PC-3 (cell line): ENCODE data around the gene TBX5. TPM values are rescaled to one million over a fixed set of nuclear protein-coding genes. Genes with fewer than 3 reads are reported as not detected.

Source experiments
- ATAC-seq: fragments of 200-7000 bp; cut with Tn5 transposase; 2 replicates; pipeline ENCODE4 v1.9.1; 2020; ENCODE audit warnings: mild to moderate bottlenecking, moderate library complexity
- BruUV-seq: library from RNA; stranded (reverse); fragments of 400-500 nt; replicated peaks from 2 replicates; lab custom pipeline; 2021; lab: Mats Ljungman, UMichigan
- CTCF ChIA-PET: fragments of 300-600 bp; sonication (Branson Sonifier 250); formaldehyde crosslinking; loops from one replicate; lab custom pipeline; 2022; ENCODE audit warnings: antibody characterized with exemption; lab: Charles Lee
- POLR2A ChIA-PET: fragments of 300-600 bp; sonication (Branson Sonifier 250); formaldehyde crosslinking; loops from one replicate; lab custom pipeline; 2022; ENCODE audit warnings: antibody characterized with exemption; ENCODE audit not compliant: unreplicated experiment; lab: Charles Lee
- DNase-seq: peaks from one replicate; pipeline ENCODE4 v3.0.0-alpha.2; 2015
- H2AFZ ChIP-seq: fragments of 300-600 bp; sonication (generic); 2 replicates; pipeline ENCODE4 v1.6.0; 2016; ENCODE audit warnings: antibody characterized with exemption, low read length
- H3F3A ChIP-seq: fragments of 300-600 bp; sonication (generic); one replicate; pipeline ENCODE4 v1.6.0; 2017; ENCODE audit warnings: antibody characterized with exemption, low read length, control low read depth, mild to moderate bottlenecking; ENCODE audit not compliant: unreplicated experiment
- H3K27ac ChIP-seq: fragments of 300-600 bp; sonication (generic); 2 replicates; pipeline ENCODE4 v1.5.1; 2016; ENCODE audit warnings: mild to moderate bottlenecking, low read length
- H3K27me3 ChIP-seq: fragments of 300-600 bp; sonication (generic); 2 replicates; pipeline ENCODE4 v1.6.1; 2016; ENCODE audit warnings: low read length, mixed read lengths
- H3K36me3 ChIP-seq: fragments of 300-600 bp; sonication (generic); 2 replicates; pipeline ENCODE4 v1.6.1; 2016; ENCODE audit warnings: low read depth, mixed run types, low read length, mixed read lengths
- H3K4me1 ChIP-seq: fragments of 300-600 bp; sonication (generic); 2 replicates; pipeline ENCODE4 v1.5.1; 2016; ENCODE audit warnings: low read length; ENCODE audit not compliant: insufficient read depth
- H3K4me2 ChIP-seq: fragments of 300-600 bp; sonication (generic); 2 replicates; pipeline ENCODE4 v1.6.0; 2016; ENCODE audit warnings: low read length
- H3K4me3 ChIP-seq: fragments of 300-600 bp; sonication (generic); 2 replicates; pipeline ENCODE4 v1.5.1; 2016; ENCODE audit warnings: mild to moderate bottlenecking, low read length, mixed read lengths
- H3K79me2 ChIP-seq: fragments of 300-600 bp; sonication (generic); 2 replicates; pipeline ENCODE4 v1.6.1; 2017; ENCODE audit warnings: low read length, mixed read lengths
- H3K9ac ChIP-seq: fragments of 300-600 bp; sonication (generic); 2 replicates; pipeline ENCODE4 v1.6.0; 2016; ENCODE audit warnings: mild to moderate bottlenecking, low read length
- H3K9me2 ChIP-seq: fragments of 300-600 bp; sonication (generic); replicated peaks from 2 replicates; pipeline ENCODE4 v1.6.1; 2016; ENCODE audit warnings: mixed run types, low read length, mixed read lengths
- H3K9me3 ChIP-seq: fragments of 300-600 bp; sonication (generic); 2 replicates; pipeline ENCODE4 v1.6.1; 2016; ENCODE audit warnings: low read length, mixed read lengths
- H4K20me1 ChIP-seq: fragments of 300-600 bp; sonication (generic); 2 replicates; pipeline ENCODE4 v1.6.1; 2016; ENCODE audit warnings: low read length, mixed read lengths
- CTCF ChIP-seq: fragments of 300-600 bp; sonication (generic); conservative IDR thresholded peaks from 2 replicates; pipeline ENCODE4 v1.5.1; 2017; ENCODE audit warnings: antibody characterized with exemption, low read depth, mild to moderate bottlenecking, low read length
- EZH2 ChIP-seq: fragments of 300-600 bp; sonication (generic); IDR thresholded peaks from one replicate; pipeline ENCODE4 v1.6.1; 2017; ENCODE audit warnings: antibody characterized with exemption, mild to moderate bottlenecking, low read length; ENCODE audit not compliant: unreplicated experiment
- EZH2phosphoT487 ChIP-seq: fragments of 300-600 bp; sonication (generic); IDR thresholded peaks from 2 replicates; pipeline ENCODE4 v1.6.1; 2018; ENCODE audit warnings: mild to moderate bottlenecking, antibody characterized with exemption, low read length, borderline replicate concordance
- intact Hi-C: fragments of 100-400 bp; cut with micrococcal nuclease; formaldehyde crosslinking; loops from 2 replicates; pipeline ENCODE4 v1.9.0; 2023
- total RNA-seq: library from RNA; depleted of rRNA; stranded (reverse); fragments of >200 nt; gene quantifications from 2 replicates; pipeline ENCODE4 v1.2.3, GENCODE V29; 2014

TBX5 gene
- total RNA-seq, 1 experiment from 2014 or later, result not detected

GRCh38 chr12:114440270-114441038 is 34.5 kb upstream of the TBX5 start:
- H3K27me3 ChIP-seq, result peaks cover 96% of the 10 kb centered on the region
- no peak for ATAC-seq
- no peaks in the 10 kb centered on the region for H4K20me1 ChIP-seq
- H3K79me2 ChIP-seq, result no peaks in the 10 kb centered on the region
- TF ChIP-seq EZH2phosphoT487, result peak; percentile 29; the same call in 1 of the 2 replicates
- TF ChIP-seq CTCF, result no peak
- TF ChIP-seq EZH2, result no peak
- ChIA-PET POLR2A (no interaction called here), CTCF (no interaction called here)
- no peak overlapping the region for H3K4me3 ChIP-seq
- no peaks in the 10 kb centered on the region for H3K4me1 ChIP-seq
- H3K9me3 ChIP-seq, result no peaks in the 10 kb centered on the region
- H3K36me3 ChIP-seq, result no peaks in the 10 kb centered on the region
- no peaks in the 10 kb centered on the region for H3K9me2 ChIP-seq
- no peaks in the 10 kb centered on the region for H3F3A ChIP-seq
- H2AFZ ChIP-seq, result no peak overlapping the region
- no peak overlapping the region for H3K27ac ChIP-seq
- no peak for DNase-seq
- intact Hi-C loops, result no loop called here
- no peak overlapping the region for H3K4me2 ChIP-seq
- no TSS peak for BruUV-seq
- H3K9ac ChIP-seq, result no peak overlapping the region

GRCh38 chr12:114439817-114440216 is 33.9 kb upstream of the TBX5 start:
- no peaks in the 10 kb centered on the region for H4K20me1 ChIP-seq
- no peak overlapping the region for H3K27ac ChIP-seq
- no peaks in the 10 kb centered on the region for H3F3A ChIP-seq
- intact Hi-C loops, result no loop called here
- ChIA-PET CTCF (no interaction called here), POLR2A (no interaction called here)
- DNase-seq (no peak), ATAC-seq (no peak)
- no peaks in the 10 kb centered on the region for H3K36me3 ChIP-seq
- BruUV-seq, result no TSS peak
- H3K79me2 ChIP-seq, result no peaks in the 10 kb centered on the region
- H3K4me2 ChIP-seq, result no peak overlapping the region
- H3K9me3 ChIP-seq, result no peaks in the 10 kb centered on the region
- H3K9ac ChIP-seq, result no peak overlapping the region
- no peaks in the 10 kb centered on the region for H3K4me1 ChIP-seq
- no peak overlapping the region for H3K4me3 ChIP-seq
- TF ChIP-seq EZH2 (no peak), CTCF (no peak), EZH2phosphoT487 (no peak)
- no peak overlapping the region for H2AFZ ChIP-seq
- H3K27me3 ChIP-seq, result peaks cover 93% of the 10 kb centered on the region
- H3K9me2 ChIP-seq, result no peaks in the 10 kb centered on the region

- H3K27me3 ChIP-seq, result peaks cover 93% of the 10 kb centered on the region
- no peak for DNase-seq
- H3F3A ChIP-seq, result no peaks in the 10 kb centered on the region
- no peaks in the 10 kb centered on the region for H3K79me2 ChIP-seq
- H3K4me3 ChIP-seq, result no peak overlapping the region
- no peak overlapping the region for H2AFZ ChIP-seq
- no peak for TF ChIP-seq CTCF
- TF ChIP-seq EZH2, result no peak
- no peak; the same call in 1 of the 2 replicates for TF ChIP-seq EZH2phosphoT487
- H3K9me3 ChIP-seq, result no peaks in the 10 kb centered on the region
- no TSS peak for BruUV-seq
- H3K36me3 ChIP-seq, result no peaks in the 10 kb centered on the region
- H4K20me1 ChIP-seq, result no peaks in the 10 kb centered on the region
- H3K4me1 ChIP-seq, result no peaks in the 10 kb centered on the region
- intact Hi-C loops, result no loop called here
- H3K4me2 ChIP-seq, result no peak overlapping the region
- no peak overlapping the region for H3K9ac ChIP-seq
- ChIA-PET CTCF (no interaction called here), POLR2A (no interaction called here)
- ATAC-seq, result no peak
- no peak overlapping the region for H3K27ac ChIP-seq
- H3K9me2 ChIP-seq, result no peaks in the 10 kb centered on the region
These were observed 33.3 kb upstream of the TBX5 start for GRCh38 chr12:114439261-114439683.
